Mucosa of stomach (tissue), 1 donor: ENCODE results near the gene CYP20A1.
"Not testable (repeated sequence)": the region's sequence is repeated elsewhere in the genome, so short reads cannot be mapped to it uniquely, and the experiment has no call there.

ENCODE experiments used
- H3K27me3 ChIP-seq: one replicate; pipeline ENCODE4 v1.7.0; 2013; ENCODE audit warnings: mild to moderate bottlenecking, low read length; ENCODE audit not compliant: control insufficient read depth, insufficient read depth
- H3K36me3 ChIP-seq: one replicate; pipeline ENCODE4 v1.7.0; 2013; ENCODE audit warnings: low read length; ENCODE audit not compliant: control insufficient read depth, insufficient read depth
- H3K4me1 ChIP-seq: one replicate; pipeline ENCODE4 v1.7.0; 2013; ENCODE audit warnings: mild to moderate bottlenecking, low read length; ENCODE audit not compliant: control insufficient read depth, insufficient read depth
- H3K4me3 ChIP-seq: one replicate; pipeline ENCODE4 v1.7.0; 2013; ENCODE audit warnings: low read length
- H3K9ac ChIP-seq: one replicate; pipeline ENCODE4 v1.7.0; 2013; ENCODE audit warnings: mild to moderate bottlenecking, low read length, moderate library complexity
- H3K9me3 ChIP-seq: one replicate; pipeline ENCODE4 v1.7.0; 2013; ENCODE audit warnings: mild to moderate bottlenecking, low read length, moderate library complexity; ENCODE audit not compliant: control insufficient read depth
- donor health status: Pancreatic carcinoma.

Gene CYP20A1, protein sequence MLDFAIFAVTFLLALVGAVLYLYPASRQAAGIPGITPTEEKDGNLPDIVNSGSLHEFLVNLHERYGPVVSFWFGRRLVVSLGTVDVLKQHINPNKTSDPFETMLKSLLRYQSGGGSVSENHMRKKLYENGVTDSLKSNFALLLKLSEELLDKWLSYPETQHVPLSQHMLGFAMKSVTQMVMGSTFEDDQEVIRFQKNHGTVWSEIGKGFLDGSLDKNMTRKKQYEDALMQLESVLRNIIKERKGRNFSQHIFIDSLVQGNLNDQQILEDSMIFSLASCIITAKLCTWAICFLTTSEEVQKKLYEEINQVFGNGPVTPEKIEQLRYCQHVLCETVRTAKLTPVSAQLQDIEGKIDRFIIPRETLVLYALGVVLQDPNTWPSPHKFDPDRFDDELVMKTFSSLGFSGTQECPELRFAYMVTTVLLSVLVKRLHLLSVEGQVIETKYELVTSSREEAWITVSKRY

DNA sequence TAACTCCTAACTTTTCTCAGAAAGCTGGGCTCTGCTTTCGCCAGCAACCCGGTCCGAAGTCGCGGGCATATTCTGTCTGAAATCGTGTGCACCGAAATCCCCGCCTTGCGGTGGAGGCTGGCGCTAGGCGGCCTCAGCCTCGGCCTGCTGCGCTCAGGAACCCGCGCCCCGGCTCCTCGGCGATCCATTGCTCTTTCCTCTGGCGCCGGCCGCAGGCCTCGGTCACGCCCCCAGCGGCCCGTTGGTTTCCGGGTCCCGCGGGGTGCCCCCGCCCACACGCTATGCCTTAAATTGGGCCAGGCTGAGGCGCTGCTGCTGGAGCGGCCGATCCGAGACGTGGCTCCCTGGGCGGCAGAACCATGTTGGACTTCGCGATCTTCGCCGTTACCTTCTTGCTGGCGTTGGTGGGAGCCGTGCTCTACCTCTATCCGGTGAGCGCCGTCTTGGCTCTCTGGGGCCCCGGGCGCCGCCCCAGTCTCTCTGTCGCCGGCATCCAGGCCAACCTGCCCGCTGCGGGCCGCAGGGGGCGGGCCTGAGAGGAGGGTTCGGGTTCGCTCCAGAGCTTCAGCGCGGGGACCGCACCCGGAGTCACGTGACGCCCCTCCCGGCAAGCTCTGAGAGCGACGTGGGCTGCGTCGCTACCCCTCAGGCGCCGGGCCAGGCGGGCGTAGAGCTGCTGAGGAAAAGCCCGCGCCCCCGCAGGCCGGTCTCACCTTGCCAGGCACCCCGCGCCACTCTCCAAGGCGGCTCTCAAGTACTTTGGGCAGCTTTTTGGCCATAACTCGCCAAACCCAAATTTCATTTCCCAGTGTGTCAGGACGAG is at the start of gene CYP20A1:
Gene CYP20A1, plus strand, starts transcription at position 315 of the 823 bp plus-strand sequence. Its CDS starts 45 bp downstream, at position 360.
- H3K4me3 ChIP-seq = peak within 1 kb of the TSS; percentile 63
- no peaks in the 10 kb centered on the region for H3K27me3 ChIP-seq
- peaks cover 9% of the 10 kb centered on the region for H3K4me1 ChIP-seq
- H3K9me3 ChIP-seq = no peaks in the 10 kb centered on the region
- peak within 1 kb of the TSS; percentile 97 for H3K9ac ChIP-seq
- no peaks in the 10 kb centered on the region for H3K36me3 ChIP-seq

DNA sequence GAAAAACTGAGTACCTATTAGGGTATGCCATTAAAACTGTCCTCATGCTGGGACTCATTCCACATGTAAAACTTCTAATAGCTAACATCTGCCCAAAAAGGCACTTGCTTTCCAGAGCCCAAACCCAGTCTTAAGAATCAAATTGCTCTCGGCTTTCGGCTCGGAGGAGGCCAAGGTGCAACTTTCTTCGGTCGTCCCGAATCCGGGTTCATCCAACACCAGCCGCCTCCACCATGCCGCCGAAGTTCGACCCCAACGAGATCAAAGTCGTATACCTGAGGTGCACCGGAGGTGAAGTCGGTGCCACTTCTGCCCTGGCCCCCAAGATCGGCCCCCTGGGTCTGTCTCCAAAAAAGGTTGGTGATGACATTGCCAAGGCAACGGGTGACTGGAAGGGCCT is 48.3 kb upstream of the CYP20A1 start:
- not testable (repeated sequence) for H3K9ac ChIP-seq, H3K36me3 ChIP-seq, H3K27me3 ChIP-seq, H3K9me3 ChIP-seq, H3K4me3 ChIP-seq, H3K4me1 ChIP-seq

GRCh38 chr2:203191026-203191425 is 47.8 kb upstream of the CYP20A1 start:
- not testable (repeated sequence) for H3K4me3 ChIP-seq, H3K4me1 ChIP-seq, H3K9ac ChIP-seq, H3K9me3 ChIP-seq, H3K27me3 ChIP-seq, H3K36me3 ChIP-seq

DNA sequence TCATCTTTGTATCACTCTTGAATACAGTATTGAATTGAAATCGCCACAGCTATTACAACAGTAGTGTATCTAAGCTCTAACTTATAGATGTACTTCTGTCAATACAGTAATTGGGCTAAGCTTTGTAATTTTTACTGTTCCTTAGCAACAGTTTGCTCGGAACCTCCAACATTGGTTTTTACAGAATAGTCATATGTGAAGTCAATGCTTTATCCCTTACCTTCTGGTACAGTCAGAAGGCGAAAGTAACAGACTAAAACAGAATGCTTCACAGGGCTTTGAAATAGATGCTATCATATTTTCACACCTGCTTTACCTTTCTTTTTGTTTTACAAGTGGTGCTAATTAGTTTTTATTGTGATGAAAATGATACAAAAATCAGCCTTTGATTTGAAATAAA is 46.9 kb upstream of the CYP20A1 start:
- Histone ChIP-seq H3K9ac (no peak overlapping the region), H3K4me3 (no peak overlapping the region), H3K36me3 (no peaks in the 10 kb centered on the region), H3K9me3 (no peaks in the 10 kb centered on the region), H3K27me3 (no peaks in the 10 kb centered on the region), H3K4me1 (no peaks in the 10 kb centered on the region)

DNA sequence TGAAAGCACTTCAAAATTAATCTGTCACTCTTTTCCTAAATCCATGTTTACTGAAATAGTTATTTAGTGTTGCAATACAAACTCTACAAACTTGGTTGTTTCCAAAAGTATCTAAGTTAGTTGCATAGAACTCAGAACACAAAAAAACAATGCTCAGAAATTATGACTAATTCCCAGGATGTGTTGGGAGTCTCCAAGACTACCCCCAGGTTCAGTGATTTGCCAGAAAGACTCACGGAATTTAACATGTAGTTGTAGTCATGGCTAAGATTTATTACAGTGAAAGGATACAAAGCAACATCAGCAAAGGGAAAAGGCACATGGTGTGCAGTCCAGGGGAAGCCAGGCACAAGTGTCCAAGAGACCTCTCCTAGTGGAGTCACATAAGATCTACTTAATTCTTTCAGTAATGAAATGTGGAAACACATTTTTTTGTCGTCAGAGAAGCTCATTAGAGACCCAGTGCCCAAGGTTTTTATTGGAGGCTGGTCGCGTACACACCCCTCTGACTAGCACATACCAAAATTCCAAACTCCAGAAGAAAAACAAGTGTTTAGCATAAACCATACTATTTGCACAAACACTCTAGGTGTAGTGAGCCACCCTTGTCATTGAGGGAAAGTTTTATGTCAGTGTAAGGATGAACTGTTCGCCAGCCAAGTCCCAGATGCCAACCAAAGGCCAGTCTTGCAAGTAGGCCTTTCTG is 43.3 kb upstream of the CYP20A1 start:
- no peaks in the 10 kb centered on the region for H3K9me3 ChIP-seq
- H3K9ac ChIP-seq = no peak overlapping the region
- H3K27me3 ChIP-seq = no peaks in the 10 kb centered on the region
- H3K36me3 ChIP-seq = no peaks in the 10 kb centered on the region
- no peaks in the 10 kb centered on the region for H3K4me1 ChIP-seq
- no peak overlapping the region for H3K4me3 ChIP-seq

DNA sequence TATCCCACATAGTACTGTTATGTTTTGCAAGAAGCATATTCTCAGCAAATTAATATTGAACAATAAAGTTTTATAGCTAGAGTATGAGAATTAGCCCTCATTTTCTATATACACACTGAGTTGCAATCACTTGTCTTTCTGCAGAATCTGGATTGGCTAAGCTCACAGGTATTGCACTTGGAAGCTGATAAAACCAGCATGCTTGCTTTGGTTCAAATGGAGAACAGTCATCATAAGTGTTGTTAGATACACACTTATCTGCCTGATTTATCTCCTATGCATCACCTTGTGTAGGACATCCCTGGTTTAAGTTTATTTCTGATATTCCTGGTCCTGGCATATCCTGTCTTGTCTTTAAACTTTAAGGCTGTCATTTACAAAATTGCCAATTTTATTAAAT is 38.0 kb upstream of the CYP20A1 start:
- Histone ChIP-seq H3K9ac (no peak overlapping the region), H3K27me3 (no peaks in the 10 kb centered on the region), H3K36me3 (no peaks in the 10 kb centered on the region), H3K9me3 (no peaks in the 10 kb centered on the region), H3K4me3 (no peak overlapping the region), H3K4me1 (no peaks in the 10 kb centered on the region)

GRCh38 chr2:203201426-203201825 is 37.4 kb upstream of the CYP20A1 start:
- Histone ChIP-seq H3K9me3 (no peaks in the 10 kb centered on the region), H3K4me1 (no peaks in the 10 kb centered on the region), H3K27me3 (no peaks in the 10 kb centered on the region), H3K9ac (no peak overlapping the region), H3K4me3 (no peak overlapping the region), H3K36me3 (no peaks in the 10 kb centered on the region)

GRCh38 chr2:203209538-203209937 is 29.3 kb upstream of the CYP20A1 start:
- Histone ChIP-seq H3K9ac (no peak overlapping the region), H3K9me3 (no peaks in the 10 kb centered on the region), H3K4me1 (no peaks in the 10 kb centered on the region), H3K4me3 (no peak overlapping the region), H3K27me3 (no peaks in the 10 kb centered on the region), H3K36me3 (no peaks in the 10 kb centered on the region)

DNA sequence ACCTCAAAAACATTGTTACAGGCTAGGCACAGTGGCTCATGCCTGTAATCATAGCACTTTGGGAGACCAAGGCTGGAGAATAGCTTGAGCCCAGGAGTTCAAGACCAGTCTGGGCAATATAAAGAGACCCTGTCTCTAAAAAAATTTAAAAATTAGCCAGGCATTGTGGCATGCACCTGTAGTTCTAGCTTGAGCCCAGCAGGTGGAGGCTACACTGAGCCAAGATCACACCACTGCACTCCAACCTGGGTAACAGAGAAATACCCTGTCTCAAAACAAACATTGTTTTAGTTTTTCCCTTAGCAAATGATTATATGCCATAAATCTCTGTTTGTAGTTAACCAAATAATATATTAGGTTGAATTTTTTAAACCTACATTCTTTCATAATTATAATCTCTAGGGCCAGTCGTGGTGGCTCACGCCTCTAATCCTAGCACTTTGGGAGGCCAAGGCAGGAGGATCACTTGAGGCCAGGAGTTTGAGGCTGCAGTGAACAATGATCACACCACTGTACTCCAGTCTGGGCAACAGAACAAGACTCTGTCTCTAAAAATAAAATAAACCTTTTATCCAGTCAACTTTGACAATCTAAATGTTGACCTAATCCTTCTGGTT is 13.3 kb upstream of the CYP20A1 start:
- Histone ChIP-seq H3K27me3 (no peaks in the 10 kb centered on the region), H3K4me1 (no peaks in the 10 kb centered on the region), H3K4me3 (no peak overlapping the region), H3K9me3 (no peaks in the 10 kb centered on the region), H3K9ac (no peak overlapping the region), H3K36me3 (no peaks in the 10 kb centered on the region)

DNA sequence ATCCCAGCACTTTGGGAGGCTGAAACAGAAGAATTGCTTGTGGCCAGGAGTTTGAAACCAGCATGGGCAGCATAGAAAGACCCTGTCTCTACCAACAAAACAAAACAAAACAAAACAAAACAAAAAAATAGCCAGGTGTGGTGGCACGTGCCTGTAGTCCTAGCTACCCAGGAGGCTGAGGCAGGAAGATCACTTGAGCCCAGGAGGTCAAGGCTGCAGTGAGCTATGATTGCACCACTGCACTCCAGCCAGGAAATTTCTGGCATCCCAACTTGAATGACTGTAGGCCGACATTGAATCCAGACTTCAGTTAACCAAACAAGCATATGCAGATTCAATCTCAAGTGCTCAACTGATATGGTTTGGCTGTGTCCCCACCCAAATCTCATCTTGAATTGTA is 9.1 kb upstream of the CYP20A1 start:
- not testable (repeated sequence) for H3K9me3 ChIP-seq, H3K4me1 ChIP-seq, H3K27me3 ChIP-seq

GRCh38 chr2:203237346-203238238 is 1.2 kb upstream of the CYP20A1 start:
- H3K9ac ChIP-seq = peak overlapping the region; percentile 97
- no peak overlapping the region for H3K4me3 ChIP-seq
- no peaks in the 10 kb centered on the region for H3K27me3 ChIP-seq
- H3K36me3 ChIP-seq = no peaks in the 10 kb centered on the region
- no peaks in the 10 kb centered on the region for H3K9me3 ChIP-seq
- H3K4me1 ChIP-seq = peaks cover 9% of the 10 kb centered on the region

More for the DNA sequence above, 9.1 kb upstream of the CYP20A1 start:
- H3K36me3 ChIP-seq, H3K4me3 ChIP-seq, H3K9ac ChIP-seq: not testable (repeated sequence)
